ENCODE measurements around the gene NEB. TPM values are rescaled to one million over a fixed set of nuclear protein-coding genes. Genes with fewer than 3 reads are reported as not detected.
"Not testable (repeated sequence)": the region's sequence is repeated elsewhere in the genome, so short reads cannot be mapped to it uniquely, and the experiment has no call there.

NEB gene
- polyA plus RNA-seq, 4 donors: 0.36 to 16.1 (median 1.2) TPM

DNA sequence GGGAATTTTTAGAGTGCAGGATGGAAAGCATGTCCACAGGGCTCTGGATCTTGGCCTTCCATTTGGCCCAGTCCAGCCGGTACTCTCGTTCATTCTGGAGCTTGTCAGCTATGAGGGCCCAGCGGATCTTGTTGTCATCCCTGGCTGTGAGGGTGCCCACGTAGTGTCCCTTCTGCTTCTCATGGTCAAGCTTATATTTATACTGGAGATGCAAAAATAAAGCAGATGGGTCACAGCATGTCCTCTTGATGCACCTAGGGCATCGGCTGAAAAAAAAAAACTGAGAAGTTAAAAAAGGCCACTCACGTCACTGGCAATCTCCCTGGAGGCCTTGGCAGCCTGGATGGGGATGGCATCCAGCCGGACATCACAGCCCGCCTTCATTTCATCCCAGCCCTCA, 164.1 kb downstream of the NEB start:
- DNase-seq (no peak), FAIRE-seq (no peak)
- 94 to 95% (median 95%) methylated on average over 8 of the region's 8 CpGs for WGBS, 3 donors
- Histone ChIP-seq H3K4me3 (ENCODE audit: low read depth in 1 of 3, low read length in 3 of 3) (no peak overlapping the region), H3K9me3 (ENCODE audit: control insufficient read depth in 2 of 2, insufficient read depth in 1 of 2, low read depth in 1 of 2, low read length in 1 of 2) (no peaks in the 10 kb centered on the region), H3K4me1 (ENCODE audit: control insufficient read depth in 3 of 3, insufficient read depth in 2 of 3, low read depth in 1 of 3, low read length in 2 of 3) (no peaks in the 10 kb centered on the region), H3K27me3 (ENCODE audit: control insufficient read depth in 3 of 3, insufficient read depth in 3 of 3, low read length in 3 of 3) (no peaks in the 10 kb centered on the region), H3K36me3 (ENCODE audit: control insufficient read depth in 3 of 3, insufficient read depth in 2 of 3, low read depth in 1 of 3, low read length in 3 of 3) (peaks cover 0 to 2% (median 0%) of the 10 kb centered on the region in 3 donors), H3K27ac (ENCODE audit: low read depth in 1 of 3, low read length in 2 of 3) (no peak overlapping the region)

DNA sequence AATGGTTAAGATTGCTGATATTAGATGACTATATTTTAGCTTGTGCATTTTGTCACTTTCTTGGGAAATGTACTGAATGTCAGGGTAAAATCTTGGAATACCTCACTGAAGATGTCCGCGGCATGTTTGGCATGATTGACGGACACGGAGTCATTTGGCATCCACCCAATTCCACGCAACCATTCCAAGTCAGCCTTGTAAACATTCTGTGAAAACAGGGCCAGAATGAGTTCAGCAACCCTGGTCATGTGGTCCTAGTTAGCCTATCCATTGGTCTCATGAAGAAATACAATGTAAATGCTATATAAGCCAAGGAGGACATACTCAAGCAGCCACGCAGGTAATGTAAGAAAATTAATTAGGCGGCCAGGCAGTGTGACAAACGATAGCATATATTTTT, 165.1 kb downstream of the NEB start:
- FAIRE-seq (no peak), DNase-seq (no peak)
- 74 to 84% (median 79%) methylated on average over 8 of the region's 8 CpGs for WGBS, 3 donors
- Histone ChIP-seq H3K27me3 (ENCODE audit: control insufficient read depth in 3 of 3, insufficient read depth in 3 of 3, low read length in 3 of 3) (no peaks in the 10 kb centered on the region), H3K4me1 (ENCODE audit: control insufficient read depth in 3 of 3, insufficient read depth in 2 of 3, low read depth in 1 of 3, low read length in 2 of 3) (no peaks in the 10 kb centered on the region), H3K27ac (ENCODE audit: low read depth in 1 of 3, low read length in 2 of 3) (no peak overlapping the region), H3K9me3 (ENCODE audit: control insufficient read depth in 2 of 2, insufficient read depth in 1 of 2, low read depth in 1 of 2, low read length in 1 of 2) (no peaks in the 10 kb centered on the region), H3K4me3 (ENCODE audit: low read depth in 1 of 3, low read length in 3 of 3) (no peak overlapping the region), H3K36me3 (ENCODE audit: control insufficient read depth in 3 of 3, insufficient read depth in 2 of 3, low read depth in 1 of 3, low read length in 3 of 3) (peaks cover 0 to 2% (median 0%) of the 10 kb centered on the region in 3 donors)

DNA sequence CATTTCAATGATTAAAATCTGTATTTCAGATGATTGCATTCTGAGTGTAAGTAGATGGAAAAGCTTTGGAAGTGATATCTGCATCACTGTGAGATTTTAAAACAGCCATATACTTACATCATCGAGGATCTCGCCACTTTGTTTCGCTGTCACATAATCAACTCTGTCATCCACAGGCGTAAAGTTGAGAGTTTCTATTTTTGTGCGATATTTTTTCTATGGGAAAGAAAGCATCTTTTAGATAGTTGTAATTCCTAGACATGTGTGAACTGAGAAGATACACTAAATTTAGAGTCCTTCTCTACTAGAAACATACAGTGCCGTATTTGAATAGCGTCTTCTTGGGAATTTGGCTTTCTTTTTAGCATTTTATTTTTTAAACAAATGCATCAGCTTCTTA, 165.8 kb downstream of the NEB start:
- WGBS, 3 donors: 80 to 97% (median 91%) methylated on average over 7 of the region's 7 CpGs
- Histone ChIP-seq H3K36me3 (ENCODE audit: control insufficient read depth in 3 of 3, insufficient read depth in 2 of 3, low read depth in 1 of 3, low read length in 3 of 3) (peaks cover 0 to 2% (median 0%) of the 10 kb centered on the region in 3 donors), H3K4me1 (ENCODE audit: control insufficient read depth in 3 of 3, insufficient read depth in 2 of 3, low read depth in 1 of 3, low read length in 2 of 3) (no peaks in the 10 kb centered on the region), H3K27ac (ENCODE audit: low read depth in 1 of 3, low read length in 2 of 3) (no peak overlapping the region), H3K27me3 (ENCODE audit: control insufficient read depth in 3 of 3, insufficient read depth in 3 of 3, low read length in 3 of 3) (no peaks in the 10 kb centered on the region), H3K9me3 (ENCODE audit: control insufficient read depth in 2 of 2, insufficient read depth in 1 of 2, low read depth in 1 of 2, low read length in 1 of 2) (no peaks in the 10 kb centered on the region), H3K4me3 (ENCODE audit: low read depth in 1 of 3, low read length in 3 of 3) (no peak overlapping the region)
- DNase-seq (no peak), FAIRE-seq (no peak)

DNA sequence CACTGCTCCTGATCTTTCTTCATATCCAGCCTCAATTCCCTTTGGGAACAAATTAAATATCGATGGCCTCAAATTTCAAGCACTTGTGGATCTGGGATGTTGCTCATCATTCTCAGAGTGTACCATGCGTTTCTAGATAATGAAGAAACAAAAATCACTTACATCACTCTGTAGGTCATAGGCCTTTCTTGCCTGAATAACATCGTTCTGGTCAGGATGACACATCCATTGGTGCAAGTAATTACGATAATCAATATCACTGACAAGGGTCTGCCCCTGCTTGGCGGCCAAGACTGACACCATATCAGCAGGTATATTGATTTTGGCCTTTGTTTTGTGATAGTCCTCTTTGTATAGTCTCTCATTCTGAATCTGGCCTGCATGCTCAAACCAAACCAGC, 167.3 kb downstream of the NEB start:
- WGBS, 3 donors: 79 to 85% (median 82%) methylated on average over 5 of the region's 5 CpGs
- DNase-seq (no peak), FAIRE-seq (no peak)
- H3K27ac ChIP-seq (ENCODE audit: low read depth in 1 of 3, low read length in 2 of 3): no peak overlapping the region
- H3K36me3 ChIP-seq (ENCODE audit: control insufficient read depth in 3 of 3, insufficient read depth in 2 of 3, low read depth in 1 of 3, low read length in 3 of 3): peaks cover 0 to 2% (median 0%) of the 10 kb centered on the region in 3 donors
- H3K9me3 ChIP-seq (ENCODE audit: control insufficient read depth in 2 of 2, insufficient read depth in 1 of 2, low read depth in 1 of 2, low read length in 1 of 2): no peaks in the 10 kb centered on the region
- no peaks in the 10 kb centered on the region for H3K27me3 ChIP-seq (ENCODE audit: control insufficient read depth in 3 of 3, insufficient read depth in 3 of 3, low read length in 3 of 3)
- no peak overlapping the region for H3K4me3 ChIP-seq (ENCODE audit: low read depth in 1 of 3, low read length in 3 of 3)
- H3K4me1 ChIP-seq (ENCODE audit: control insufficient read depth in 3 of 3, insufficient read depth in 2 of 3, low read depth in 1 of 3, low read length in 2 of 3): no peaks in the 10 kb centered on the region

DNA sequence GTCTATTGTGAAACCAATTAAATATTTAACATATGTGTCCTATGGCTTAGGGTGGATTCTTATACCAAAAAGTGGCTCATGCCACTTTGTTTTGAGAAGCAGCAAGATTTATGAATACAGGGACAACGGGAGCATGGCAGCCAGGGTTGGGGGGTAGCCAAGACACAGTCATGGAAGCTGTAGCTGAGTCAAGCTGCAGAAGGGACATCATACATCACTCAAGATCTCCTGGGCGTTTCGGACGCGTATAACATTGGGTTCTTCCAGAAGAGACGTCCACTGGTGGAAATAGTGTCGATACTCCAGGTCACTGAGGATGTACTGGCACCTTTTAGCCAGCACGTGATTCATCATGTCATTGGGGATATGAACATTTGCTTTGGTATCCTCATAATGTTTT, 171.9 kb downstream of the NEB start:
- 90 to 94% (median 92%) methylated on average over 8 of the region's 8 CpGs for WGBS, 3 donors
- Histone ChIP-seq H3K36me3 (ENCODE audit: control insufficient read depth in 3 of 3, insufficient read depth in 2 of 3, low read depth in 1 of 3, low read length in 3 of 3) (no peaks in the 10 kb centered on the region), H3K4me1 (ENCODE audit: control insufficient read depth in 3 of 3, insufficient read depth in 2 of 3, low read depth in 1 of 3, low read length in 2 of 3) (no peaks in the 10 kb centered on the region), H3K9me3 (ENCODE audit: control insufficient read depth in 2 of 2, insufficient read depth in 1 of 2, low read depth in 1 of 2, low read length in 1 of 2) (no peaks in the 10 kb centered on the region), H3K4me3 (ENCODE audit: low read depth in 1 of 3, low read length in 3 of 3) (no peak overlapping the region), H3K27me3 (ENCODE audit: control insufficient read depth in 3 of 3, insufficient read depth in 3 of 3, low read length in 3 of 3) (no peaks in the 10 kb centered on the region), H3K27ac (ENCODE audit: low read depth in 1 of 3, low read length in 2 of 3) (no peak overlapping the region)
- FAIRE-seq (no peak), DNase-seq (no peak)

DNA sequence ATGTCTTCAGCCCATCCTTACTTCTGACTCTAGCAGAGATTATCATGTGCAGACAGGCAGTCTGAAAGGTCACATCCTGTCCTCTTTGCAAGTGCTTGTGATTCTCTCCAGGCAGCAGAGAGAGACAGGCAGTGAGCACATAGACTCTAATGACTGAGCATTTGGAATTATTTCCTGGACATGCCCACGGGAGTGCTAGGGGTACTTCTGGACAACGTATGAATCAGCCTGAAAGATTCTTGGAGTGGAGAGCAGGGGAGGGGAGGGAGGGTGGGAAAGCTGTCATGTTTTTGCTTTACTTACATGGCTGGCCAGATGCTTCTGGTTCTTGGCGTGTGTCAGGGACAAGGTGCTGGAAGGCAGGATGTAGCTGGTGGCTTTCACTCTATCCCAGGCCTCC, 174.0 kb downstream of the NEB start:
- Histone ChIP-seq H3K27ac (ENCODE audit: low read depth in 1 of 3, low read length in 2 of 3) (no peak overlapping the region), H3K4me3 (ENCODE audit: low read depth in 1 of 3, low read length in 3 of 3) (no peak overlapping the region), H3K9me3 (ENCODE audit: control insufficient read depth in 2 of 2, insufficient read depth in 1 of 2, low read depth in 1 of 2, low read length in 1 of 2) (no peaks in the 10 kb centered on the region), H3K36me3 (ENCODE audit: control insufficient read depth in 3 of 3, insufficient read depth in 2 of 3, low read depth in 1 of 3, low read length in 3 of 3) (no peaks in the 10 kb centered on the region), H3K4me1 (ENCODE audit: control insufficient read depth in 3 of 3, insufficient read depth in 2 of 3, low read depth in 1 of 3, low read length in 2 of 3) (no peaks in the 10 kb centered on the region), H3K27me3 (ENCODE audit: control insufficient read depth in 3 of 3, insufficient read depth in 3 of 3, low read length in 3 of 3) (no peaks in the 10 kb centered on the region)
- FAIRE-seq (no peak), DNase-seq (no peak)
- WGBS, 3 donors: 33 to 45% (median 42%) methylated on average over 3 of the region's 3 CpGs

DNA sequence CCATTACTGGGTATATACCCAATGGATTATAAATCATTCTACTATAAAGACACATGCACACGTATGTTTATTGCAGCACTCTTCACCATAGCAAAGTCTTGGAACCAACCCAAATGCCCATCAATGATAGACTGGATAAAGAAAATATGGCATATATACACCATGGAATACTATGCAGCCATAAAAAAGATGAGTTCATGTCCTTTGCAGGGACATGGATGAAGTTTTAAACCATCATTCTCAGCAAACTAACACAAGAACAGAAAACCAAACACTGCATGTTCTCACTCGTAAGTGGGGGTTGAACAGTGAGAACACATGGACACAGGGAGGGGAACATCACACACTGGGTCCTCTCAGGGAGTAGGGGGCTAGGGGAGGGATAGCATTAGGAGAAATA, 174.8 kb downstream of the NEB start:
- not testable (repeated sequence) for H3K27me3 ChIP-seq (ENCODE audit: control insufficient read depth in 3 of 3, insufficient read depth in 3 of 3, low read length in 3 of 3); FAIRE-seq; H3K4me3 ChIP-seq (ENCODE audit: low read depth in 1 of 3, low read length in 3 of 3); H3K9me3 ChIP-seq (ENCODE audit: control insufficient read depth in 2 of 2, insufficient read depth in 1 of 2, low read depth in 1 of 2, low read length in 1 of 2); H3K36me3 ChIP-seq (ENCODE audit: control insufficient read depth in 3 of 3, insufficient read depth in 2 of 3, low read depth in 1 of 3, low read length in 3 of 3); H3K27ac ChIP-seq (ENCODE audit: low read depth in 1 of 3, low read length in 2 of 3); DNase-seq; H3K4me1 ChIP-seq (ENCODE audit: control insufficient read depth in 3 of 3, insufficient read depth in 2 of 3, low read depth in 1 of 3, low read length in 2 of 3)
- 81 to 86% (median 86%) methylated on average over 2 of the region's 2 CpGs for WGBS, 3 donors

DNA sequence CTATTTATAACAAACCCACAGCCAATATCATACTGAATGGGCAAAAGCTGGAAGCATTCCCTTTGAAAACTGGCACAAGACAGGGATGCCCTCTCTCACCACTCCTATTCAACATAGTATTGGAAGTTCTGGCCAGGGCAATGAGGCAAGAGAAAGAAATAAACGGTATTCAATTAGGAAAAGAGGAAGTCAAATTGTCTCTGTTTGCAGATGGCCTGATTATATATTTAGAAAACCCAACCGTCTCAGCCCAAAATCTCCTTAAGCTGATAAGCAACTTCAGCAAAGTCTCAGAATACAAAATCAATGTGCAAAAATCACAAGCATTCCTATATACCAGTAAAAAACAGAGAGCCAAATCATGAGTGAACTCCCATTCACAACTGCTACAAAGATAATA, 176.4 kb downstream of the NEB start:
- 53 to 66% (median 59%) methylated on average over 2 of the region's 2 CpGs for WGBS, 3 donors
- H3K27me3 ChIP-seq (ENCODE audit: control insufficient read depth in 3 of 3, insufficient read depth in 3 of 3, low read length in 3 of 3); H3K4me3 ChIP-seq (ENCODE audit: low read depth in 1 of 3, low read length in 3 of 3); DNase-seq; H3K9me3 ChIP-seq (ENCODE audit: control insufficient read depth in 2 of 2, insufficient read depth in 1 of 2, low read depth in 1 of 2, low read length in 1 of 2); H3K27ac ChIP-seq (ENCODE audit: low read depth in 1 of 3, low read length in 2 of 3); H3K36me3 ChIP-seq (ENCODE audit: control insufficient read depth in 3 of 3, insufficient read depth in 2 of 3, low read depth in 1 of 3, low read length in 3 of 3); H3K4me1 ChIP-seq (ENCODE audit: control insufficient read depth in 3 of 3, insufficient read depth in 2 of 3, low read depth in 1 of 3, low read length in 2 of 3); FAIRE-seq: not testable (repeated sequence)

DNA sequence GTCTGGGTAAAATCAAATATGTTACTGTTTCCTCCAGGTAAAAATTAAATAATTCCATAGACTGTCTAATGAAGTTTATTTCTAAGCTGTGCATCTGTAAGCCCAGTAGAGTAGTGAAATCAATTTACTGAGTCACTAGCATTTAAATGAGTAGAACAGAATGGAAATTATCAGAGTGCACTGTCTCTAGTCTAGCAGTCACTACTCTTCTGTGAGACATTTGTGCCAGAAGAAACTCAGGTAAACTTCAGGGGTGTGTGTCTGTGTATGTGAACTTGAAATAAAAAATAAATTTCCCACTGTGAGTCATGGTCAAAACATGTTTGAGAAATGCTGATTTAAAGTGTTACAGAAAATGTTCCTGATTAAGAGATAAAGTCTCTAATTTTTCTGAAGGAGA, 178.2 kb downstream of the NEB start:
- no peaks in the 10 kb centered on the region for H3K4me1 ChIP-seq (ENCODE audit: control insufficient read depth in 3 of 3, insufficient read depth in 2 of 3, low read depth in 1 of 3, low read length in 2 of 3)
- no peak for FAIRE-seq
- DNase-seq: no peak

More for the DNA sequence above, 178.2 kb downstream of the NEB start:
- Histone ChIP-seq H3K27ac (ENCODE audit: low read depth in 1 of 3, low read length in 2 of 3) (no peak overlapping the region), H3K27me3 (ENCODE audit: control insufficient read depth in 3 of 3, insufficient read depth in 3 of 3, low read length in 3 of 3) (no peaks in the 10 kb centered on the region), H3K4me3 (ENCODE audit: low read depth in 1 of 3, low read length in 3 of 3) (no peak overlapping the region), H3K36me3 (ENCODE audit: control insufficient read depth in 3 of 3, insufficient read depth in 2 of 3, low read depth in 1 of 3, low read length in 3 of 3) (peaks cover 0 to 3% (median 0%) of the 10 kb centered on the region in 3 donors), H3K9me3 (ENCODE audit: control insufficient read depth in 2 of 2, insufficient read depth in 1 of 2, low read depth in 1 of 2, low read length in 1 of 2) (no peaks in the 10 kb centered on the region)
